RPMI7951 (cell line): Measurements from ENCODE around the gene DPT. TPM values are rescaled to one million over a fixed set of nuclear protein-coding genes. Genes with fewer than 3 reads are reported as not detected.

ENCODE experiments used
- DNase-seq: peaks from one replicate; pipeline ENCODE4 v3.0.0-alpha.2; 2012; ENCODE audit warnings: low read depth
- total RNA-seq: library from RNA; depleted of rRNA; stranded (reverse); fragments of >200 nt; shearing (Covaris generic); gene quantifications from 2 replicates; pipeline ENCODE4 v1.2.3, GENCODE V29; 2014; rRNA removed

Gene DPT
- total RNA-seq, 1 experiment from 2014 or later, result 71.3 TPM

- no peak for DNase-seq
These were observed 64.8 kb downstream of the DPT start for GRCh38 chr1:168664069-168664834.

GRCh38 chr1:168656485-168656884 is 72.5 kb downstream of the DPT start:
- DNase-seq, result no peak

- DNase-seq, result peak; percentile 36
These were observed 74.6 kb downstream of the DPT start for GRCh38 chr1:168654198-168654915.

GRCh38 chr1:168653567-168653966 is 75.4 kb downstream of the DPT start:
- DNase-seq, result peak; percentile 36

GRCh38 chr1:168645721-168646120 is 83.3 kb downstream of the DPT start:
- no peak for DNase-seq

Other genes starting within 250 kb of the DPT start
- not detected in 2 replicates for gene XCL2, start 185.2 kb downstream of the DPT start, total RNA-seq
- gene XCL1, start 152.6 kb downstream of the DPT start, total RNA-seq, result not detected in 2 replicates